Hematopoietic multipotent progenitor cell treated with erythropoietin and hydrocortisone succinate and interleukin-3 and kit ligand, for 6 days (in vitro differentiated cells): Measurements from ENCODE around the gene CD3D.

Experiments used
- DNase-seq: peaks from one replicate; pipeline ENCODE4 v3.0.0-alpha.2; 2015

CD3D gene

GRCh38 chr11:118342503-118343161 lies at the start of gene CD3D:
Gene CD3D (minus strand): TSS chr11:118342705. CDS start chr11:118342607, 98 bp downstream.
- no peak for DNase-seq

DNA sequence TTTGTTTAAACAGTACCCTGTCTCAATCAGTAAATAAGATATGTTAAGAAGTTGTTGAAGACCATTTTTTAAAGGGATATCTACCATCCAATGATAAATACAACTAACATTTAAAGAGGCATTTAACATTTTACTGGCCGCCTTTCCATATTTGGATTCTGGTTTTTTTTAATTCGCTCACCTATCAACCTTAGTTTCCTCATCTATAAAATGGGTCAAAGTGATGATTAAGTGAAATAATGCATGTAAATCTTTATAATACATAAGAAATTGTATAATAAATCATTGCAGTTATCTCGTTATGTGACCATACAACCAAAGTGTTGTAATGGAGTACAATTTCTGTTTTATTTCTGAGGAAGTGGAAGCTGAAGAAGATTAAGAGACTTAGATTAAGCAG lies 41.2 kb upstream of the CD3D start:
- DNase-seq = no peak

- no peak for DNase-seq
Measured at GRCh38 chr11:118382954-118383353, 40.4 kb upstream of the CD3D start.

- no peak for DNase-seq
Measured at GRCh38 chr11:118380571-118380970, 38.1 kb upstream of the CD3D start.

DNA sequence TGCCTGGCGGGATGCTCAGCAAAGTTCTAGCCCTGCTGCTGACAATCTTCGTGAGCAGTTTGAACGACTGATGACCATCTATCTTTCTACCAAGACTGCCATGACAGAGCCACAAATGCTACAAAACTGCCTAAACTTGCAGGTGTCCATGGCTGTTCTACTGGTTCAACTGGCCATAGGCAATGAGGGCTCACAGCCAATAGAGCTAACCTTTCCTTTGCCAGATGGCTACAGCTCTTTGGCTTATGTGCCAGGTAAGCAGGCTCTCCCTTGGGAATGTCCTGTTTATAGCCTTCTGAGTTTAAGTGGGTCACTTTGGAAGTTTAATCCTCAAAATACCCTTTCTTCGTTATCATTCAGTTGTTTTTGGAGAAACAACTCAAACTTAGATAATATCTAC lies 37.0 kb upstream of the CD3D start:
- DNase-seq = no peak

GRCh38 chr11:118375978-118376377 lies 33.5 kb upstream of the CD3D start:
- no peak for DNase-seq

- no peak for DNase-seq
Measured at GRCh38 chr11:118374729-118375128, 32.2 kb upstream of the CD3D start.

- DNase-seq = no peak
Measured at GRCh38 chr11:118373871-118374270, 31.4 kb upstream of the CD3D start.

GRCh38 chr11:118373263-118373662 lies 30.8 kb upstream of the CD3D start:
- no peak for DNase-seq

- no peak for DNase-seq
Measured at GRCh38 chr11:118370774-118371173, 28.3 kb upstream of the CD3D start.

DNA sequence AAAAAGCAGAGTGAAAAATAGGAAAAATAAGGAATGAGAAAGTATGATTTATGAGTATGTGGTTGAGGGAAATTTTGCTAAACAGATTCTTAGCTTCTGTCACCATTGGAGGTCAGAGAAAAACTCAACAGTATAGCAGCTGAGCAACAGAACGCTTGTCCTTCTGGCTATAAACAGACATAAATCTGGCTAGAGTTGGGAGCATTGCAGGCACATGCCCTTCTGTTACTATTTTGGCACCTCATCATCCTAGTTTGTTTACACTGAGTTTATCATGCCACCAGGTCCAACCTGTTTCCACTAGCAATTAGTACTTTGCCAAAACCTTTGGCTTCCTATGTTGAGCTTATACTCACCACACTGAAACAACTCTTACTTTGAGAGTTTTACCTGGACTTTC lies 23.8 kb upstream of the CD3D start:
- no peak for DNase-seq

DNA sequence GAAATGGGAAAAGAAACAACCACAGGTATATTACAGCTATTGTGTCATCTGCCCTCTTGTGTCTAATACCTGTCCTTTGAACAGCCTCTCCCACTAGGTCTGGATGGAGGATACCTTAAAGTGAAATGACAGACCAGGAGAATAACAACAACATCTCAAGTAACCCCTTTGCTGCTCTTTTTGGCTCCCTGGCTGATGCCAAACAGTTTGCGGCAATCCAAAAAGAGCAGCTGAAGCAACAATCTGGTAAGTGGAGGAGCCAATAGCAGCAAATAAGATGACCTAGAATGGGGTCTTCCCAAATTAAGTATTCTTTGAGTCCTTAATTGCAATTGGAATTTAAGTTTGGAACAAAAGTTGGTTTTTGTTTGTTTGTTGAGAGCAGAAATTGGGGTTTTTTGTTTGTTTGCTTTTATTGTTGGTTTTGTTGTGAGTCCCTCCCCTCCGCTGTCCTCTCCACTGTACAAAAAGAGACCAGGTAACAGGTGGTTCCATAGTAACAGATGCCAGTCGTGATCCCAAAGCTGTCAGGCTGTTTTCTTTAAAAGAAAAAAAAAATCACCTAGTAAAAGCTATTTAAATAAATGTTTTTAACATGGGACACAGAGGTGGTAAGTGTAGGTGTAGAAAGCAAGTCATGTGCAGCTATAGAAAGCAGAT lies 22.6 kb upstream of the CD3D start:
- DNase-seq = no peak

DNA sequence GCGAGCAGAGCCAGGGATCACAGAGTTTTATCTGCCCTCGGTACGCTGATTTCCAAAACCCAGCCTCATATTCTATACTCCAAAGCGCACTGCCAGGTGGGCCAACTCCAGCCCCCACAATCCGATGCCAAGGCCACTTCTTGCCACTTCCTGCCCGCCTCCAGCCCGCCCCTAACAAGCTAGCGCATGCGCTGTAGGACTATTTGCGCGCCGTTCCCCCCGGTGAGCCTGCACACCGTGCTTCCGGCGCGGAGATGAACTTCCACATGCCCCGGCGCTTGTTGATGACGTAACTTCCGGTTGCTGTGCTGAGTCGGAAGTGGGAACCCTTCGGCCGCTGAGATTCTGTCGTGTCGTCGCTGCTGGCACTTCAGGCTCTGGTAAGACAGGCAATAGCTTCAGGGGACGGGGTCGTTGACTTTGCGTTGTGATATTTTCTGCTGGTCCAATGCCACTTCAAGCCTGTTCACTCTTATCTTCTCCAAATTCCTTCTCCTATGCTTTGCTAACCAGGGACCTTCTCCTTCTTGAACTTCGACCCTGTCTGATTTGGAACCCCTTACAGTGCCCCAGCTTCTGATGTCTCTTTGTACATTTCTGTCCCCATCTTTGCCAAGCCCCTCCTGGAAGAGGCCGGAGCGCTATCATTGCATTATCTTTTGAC lies 16.9 kb upstream of the CD3D start, which contains the start of gene UBE4A:
UBE4A (plus strand) TSS at position 306 of the 664 bp plus-strand sequence. CDS start 5,481 bp downstream, outside the sequence.
- peak; percentile 98 for DNase-seq

- no peak for DNase-seq
Measured at GRCh38 chr11:118358071-118358470, 15.6 kb upstream of the CD3D start.

DNA sequence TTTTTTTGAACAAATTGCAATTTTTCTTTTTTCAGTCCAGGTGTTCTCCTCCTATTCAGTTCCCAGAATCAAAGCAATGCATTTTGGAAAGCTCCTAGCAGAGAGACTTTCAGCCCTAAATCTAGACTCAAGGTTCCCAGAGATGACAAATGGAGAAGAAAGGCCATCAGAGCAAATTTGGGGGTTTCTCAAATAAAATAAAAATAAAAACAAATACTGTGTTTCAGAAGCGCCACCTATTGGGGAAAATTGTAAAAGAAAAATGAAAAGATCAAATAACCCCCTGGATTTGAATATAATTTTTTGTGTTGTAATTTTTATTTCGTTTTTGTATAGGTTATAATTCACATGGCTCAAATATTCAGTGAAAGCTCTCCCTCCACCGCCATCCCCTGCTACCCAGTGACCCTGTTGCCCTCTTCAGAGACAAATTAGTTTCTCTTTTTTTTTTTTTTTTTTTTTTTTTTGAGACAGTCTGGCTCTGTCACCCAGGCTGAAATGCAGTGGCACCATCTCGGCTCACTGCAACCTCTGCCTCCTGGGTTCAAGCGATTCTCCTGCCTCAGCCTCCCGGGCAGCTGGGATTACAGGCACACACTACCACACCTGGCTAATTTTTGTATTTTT lies 10.7 kb upstream of the CD3D start:
- DNase-seq = peak; percentile 70

GRCh38 chr11:118349475-118349874 lies 7.0 kb upstream of the CD3D start:
- DNase-seq = no peak

- DNase-seq = no peak
Measured at GRCh38 chr11:118343981-118344515, 1.5 kb upstream of the CD3D start, which contains the start of gene CD3G. Gene CD3G (plus strand): TSS chr11:118344344. CDS start chr11:118344424, 80 bp downstream.

DNA sequence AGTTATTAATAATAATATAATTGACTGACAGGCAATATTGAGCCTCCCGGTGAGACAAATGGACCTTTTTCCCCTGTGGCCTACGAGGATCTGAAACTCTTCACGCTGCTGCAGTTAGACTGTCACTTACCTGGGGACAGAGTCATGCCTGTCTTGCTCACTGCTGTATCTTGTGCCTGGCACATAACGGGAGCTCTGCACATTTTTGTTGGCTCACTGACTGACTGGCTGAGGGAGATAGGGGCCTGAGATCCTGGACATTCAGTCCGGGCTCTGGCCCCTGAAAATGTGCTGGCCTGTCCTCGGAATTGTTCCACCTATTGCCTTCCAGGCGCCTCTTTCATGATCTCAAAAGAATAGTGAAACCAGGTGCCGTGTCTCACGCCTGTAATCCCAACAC lies 743 bp upstream of the CD3D start:
- no peak for DNase-seq

GRCh38 chr11:118341815-118342489 lies 553 bp downstream of the CD3D start:
- no peak for DNase-seq

GRCh38 chr11:118341261-118341660 lies 1.2 kb downstream of the CD3D start:
- DNase-seq = no peak

GRCh38 chr11:118340449-118340848 lies 2.1 kb downstream of the CD3D start:
- no peak for DNase-seq

DNA sequence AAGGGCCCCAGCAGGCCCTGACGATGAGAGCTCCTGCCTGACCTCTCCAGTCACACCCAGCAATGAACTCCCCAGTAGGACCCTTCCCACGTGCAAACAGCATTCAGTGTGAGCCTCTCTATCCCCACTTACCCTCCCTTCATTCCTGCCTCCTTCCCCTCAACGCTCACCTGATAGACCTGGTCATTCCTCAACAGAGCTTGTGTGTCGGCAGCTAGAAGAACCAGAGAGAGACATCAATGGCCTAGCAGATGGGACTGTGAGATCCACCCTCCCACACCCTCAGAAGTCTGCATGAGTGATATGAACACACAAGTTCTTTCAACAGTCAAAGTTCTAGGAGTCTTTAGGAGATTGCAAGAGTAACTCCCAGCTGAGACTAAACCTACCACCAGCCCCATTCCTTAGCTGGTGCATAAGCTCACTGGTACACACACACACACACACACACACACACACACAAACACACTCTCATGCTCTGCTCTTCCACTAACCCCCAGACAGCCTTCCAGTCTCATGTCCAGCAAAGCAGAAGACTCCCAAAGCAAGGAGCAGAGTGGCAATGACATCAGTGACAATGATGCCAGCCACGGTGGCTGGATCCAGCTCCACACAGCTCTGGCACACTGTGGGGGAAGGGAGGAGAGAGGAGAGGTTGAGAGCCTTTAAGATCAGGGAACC lies 3.1 kb downstream of the CD3D start:
- DNase-seq = no peak
